SKM-1 (cell line): Measurements from ENCODE around the gene SPOCD1.

ENCODE experiments used
- DNase-seq: peaks from one replicate; lab custom pipeline; 2025; ENCODE audit not compliant: unreplicated experiment; lab: John Stamatoyannopoulos, UW

The SPOCD1 gene

DNA sequence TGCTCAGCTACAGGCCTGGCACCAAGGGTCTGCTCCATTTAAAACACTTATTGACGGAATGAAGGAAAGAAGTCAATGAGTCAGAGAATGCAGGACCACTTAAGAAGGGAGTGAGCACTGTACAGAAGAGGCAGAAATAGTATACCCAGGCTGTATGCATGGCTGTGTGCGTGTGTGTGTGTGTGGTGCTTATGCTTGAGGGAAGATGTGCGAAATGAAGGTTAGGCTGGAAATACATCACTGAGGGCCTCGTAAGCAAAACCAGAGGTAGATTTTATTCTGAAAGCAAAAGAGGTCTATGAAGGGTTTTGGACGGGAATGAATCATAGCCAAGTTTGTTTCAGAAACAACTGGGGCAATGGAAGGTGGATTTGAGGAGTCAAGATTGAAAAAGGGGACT is 42.0 kb downstream of the SPOCD1 start:
- no peak for DNase-seq

DNA sequence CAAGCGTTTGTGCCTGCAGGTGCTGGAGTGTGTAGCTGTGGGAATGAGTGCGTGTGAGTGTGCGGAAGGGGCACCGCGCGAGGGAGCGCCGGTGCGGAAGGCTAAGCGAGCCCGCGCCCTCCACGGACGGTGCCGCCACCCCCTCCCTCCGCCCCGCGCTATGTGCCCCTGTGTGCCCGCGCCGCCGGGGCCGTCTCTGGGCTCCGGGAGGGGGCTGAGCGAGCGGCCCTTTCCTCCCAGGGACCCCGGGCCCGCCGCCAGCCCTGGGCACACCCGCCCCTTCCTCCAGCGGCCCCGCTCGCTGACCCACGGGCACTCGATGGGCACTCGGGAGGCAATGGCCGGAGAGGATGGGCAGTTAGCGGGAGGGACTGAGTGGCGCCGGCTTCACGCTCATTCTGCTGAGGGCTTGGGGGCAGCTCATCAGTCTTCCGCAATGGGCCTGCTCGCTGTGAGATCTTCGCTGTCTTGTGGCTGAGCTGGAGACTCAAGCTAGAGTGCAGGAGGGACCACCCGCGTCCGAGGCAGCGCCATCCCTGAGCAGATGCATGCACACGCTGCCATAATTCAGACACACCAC is 43.1 kb downstream of the SPOCD1 start:
- no peak for DNase-seq

DNA sequence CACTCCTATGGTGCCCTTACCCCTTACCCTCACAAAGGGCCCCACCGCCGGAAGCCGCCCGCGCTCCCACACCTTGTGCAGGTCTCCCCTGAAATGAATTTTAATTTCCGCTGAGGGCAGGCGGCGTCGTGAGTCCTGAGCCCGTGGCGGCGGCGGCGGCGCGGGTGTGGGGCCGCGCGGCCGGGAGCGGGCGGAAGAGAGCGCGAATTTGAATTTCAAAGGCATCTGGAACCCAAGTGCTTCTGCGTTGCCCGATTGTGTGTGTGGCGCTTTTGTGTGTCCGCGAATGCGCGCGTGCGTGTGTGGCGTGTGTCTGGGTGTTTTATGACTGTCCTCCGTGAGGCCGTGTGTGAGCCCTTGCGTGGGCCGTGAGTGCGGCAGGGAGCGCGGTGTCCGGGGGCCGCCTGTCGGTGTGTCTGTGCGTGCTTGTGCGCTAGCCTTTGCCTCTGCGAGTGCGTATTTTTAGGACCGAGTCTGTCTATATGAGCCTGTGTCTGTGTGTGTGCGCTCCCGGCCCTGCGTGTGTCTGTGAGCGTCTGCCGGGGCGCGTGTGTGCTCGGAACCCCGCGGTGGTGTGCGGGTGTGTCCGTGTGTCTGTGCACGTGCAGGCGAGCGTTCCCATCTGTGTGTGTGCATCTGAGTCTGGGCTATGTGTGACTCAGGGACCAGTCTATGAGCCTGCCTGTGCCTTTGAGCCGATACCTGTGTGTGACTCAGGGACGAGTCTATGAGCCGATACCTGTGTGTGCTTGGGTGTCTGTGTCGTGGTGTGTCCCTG is 43.7 kb downstream of the SPOCD1 start:
- DNase-seq = no peak

DNA sequence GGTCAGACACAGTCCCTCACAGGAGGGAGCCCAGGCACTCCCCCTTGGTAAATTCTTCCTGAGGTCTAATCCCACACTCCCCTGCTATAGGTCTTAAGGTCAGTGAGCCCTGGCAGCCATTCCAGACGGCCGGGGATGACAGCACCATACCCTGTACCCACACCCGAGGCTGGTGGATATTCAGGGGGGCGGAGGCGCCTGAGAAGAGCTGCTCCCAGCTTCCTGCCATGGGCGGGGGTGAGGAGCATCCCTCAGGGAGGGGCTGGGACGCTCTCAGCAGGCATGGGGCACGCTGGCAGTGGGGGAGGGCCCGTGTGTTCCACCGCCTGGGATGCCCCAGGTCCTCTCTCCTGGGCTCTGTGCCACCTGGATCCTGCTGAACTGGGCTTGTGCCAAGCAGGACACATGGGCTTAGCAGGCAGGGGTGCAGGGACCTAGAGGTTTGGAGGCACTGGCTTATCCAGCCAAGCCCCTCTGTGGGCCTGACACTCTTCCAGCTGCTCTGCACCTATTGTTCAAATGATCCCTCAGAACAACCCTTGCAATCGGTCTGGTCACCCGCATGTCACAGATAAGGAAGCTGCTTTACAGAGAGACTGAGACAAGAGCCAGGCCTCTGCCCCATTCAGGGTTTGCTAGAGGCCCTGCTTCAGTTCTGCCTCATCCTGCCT is 46.0 kb downstream of the SPOCD1 start:
- DNase-seq = no peak

DNA sequence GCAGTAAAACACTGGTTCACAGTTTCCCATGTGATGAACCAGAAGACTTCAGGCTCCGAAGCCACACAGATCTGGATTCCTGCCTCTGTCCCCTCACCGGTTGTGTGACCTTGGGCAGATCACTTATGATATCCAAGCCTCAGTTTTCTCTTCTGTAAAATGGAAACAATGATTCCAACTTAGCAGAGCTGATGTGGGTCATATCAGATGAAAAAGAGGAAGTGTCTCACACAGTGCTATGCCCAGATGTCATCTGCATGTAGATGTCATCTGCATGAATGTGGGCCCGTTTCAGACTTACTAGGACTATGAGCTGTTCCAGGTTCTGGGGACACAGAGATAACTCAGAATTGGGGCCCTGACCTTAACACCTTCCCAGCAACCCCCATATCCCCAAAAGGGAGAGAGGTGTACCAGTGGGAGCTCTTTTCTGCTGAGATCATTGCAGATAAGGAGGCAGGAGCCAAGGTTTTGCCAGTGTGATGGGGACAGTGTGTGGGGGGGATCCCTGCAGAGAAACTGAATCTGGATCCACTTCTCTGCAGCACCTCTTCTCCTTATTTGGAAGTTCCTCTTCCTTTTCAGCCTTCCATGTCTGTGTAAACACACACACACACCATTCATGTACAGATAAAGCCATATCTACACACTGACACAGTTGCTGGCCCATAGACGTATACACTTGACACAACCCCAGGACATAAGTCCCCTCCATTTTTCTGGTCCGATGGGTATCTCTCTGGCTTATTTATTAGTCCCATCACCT is 46.7 kb downstream of the SPOCD1 start:
- no peak for DNase-seq

DNA sequence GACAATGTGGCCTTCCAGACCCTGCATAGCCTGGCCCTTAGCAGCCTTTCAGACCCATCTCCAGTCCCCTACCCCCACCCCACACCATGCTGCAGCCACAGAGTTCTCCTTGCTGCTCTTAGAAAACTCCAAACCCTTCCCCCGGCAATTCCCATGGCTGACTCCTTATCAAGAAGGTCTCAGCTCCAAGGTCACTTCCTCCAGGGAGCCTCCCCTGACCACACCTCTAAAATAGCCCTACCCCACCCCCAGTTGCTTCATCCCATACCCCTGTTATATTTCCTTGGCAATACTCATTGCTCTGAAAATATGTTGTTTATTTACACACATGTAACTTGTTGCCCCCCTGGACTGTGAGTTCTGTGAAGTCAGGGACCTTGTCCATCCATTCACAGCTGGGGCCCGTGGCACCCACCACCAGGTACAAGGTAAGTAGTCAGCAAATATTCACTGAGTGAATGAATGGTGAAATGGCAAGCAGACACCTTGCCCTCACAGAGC is 47.4 kb downstream of the SPOCD1 start:
- no peak for DNase-seq

DNA sequence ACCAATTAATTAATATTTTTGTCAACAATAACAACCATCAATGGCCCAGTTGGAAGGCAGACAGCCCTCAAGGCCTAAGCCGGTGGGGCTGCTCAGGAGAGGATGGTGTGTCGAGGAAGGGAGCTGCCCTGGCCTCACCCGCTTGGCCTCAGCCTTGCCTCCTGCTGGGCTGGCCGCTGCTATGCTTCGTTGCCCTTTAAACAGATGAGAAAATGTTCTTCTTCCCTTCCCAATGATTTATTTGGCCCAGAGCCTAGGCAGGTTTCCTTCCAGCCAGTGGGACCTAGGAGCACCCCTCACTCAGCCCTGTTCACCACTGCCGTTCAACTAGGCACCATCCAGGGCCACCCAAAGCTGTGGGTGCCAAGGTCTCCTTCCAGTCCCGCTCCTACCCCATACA is 48.6 kb downstream of the SPOCD1 start:
- DNase-seq = no peak

DNA sequence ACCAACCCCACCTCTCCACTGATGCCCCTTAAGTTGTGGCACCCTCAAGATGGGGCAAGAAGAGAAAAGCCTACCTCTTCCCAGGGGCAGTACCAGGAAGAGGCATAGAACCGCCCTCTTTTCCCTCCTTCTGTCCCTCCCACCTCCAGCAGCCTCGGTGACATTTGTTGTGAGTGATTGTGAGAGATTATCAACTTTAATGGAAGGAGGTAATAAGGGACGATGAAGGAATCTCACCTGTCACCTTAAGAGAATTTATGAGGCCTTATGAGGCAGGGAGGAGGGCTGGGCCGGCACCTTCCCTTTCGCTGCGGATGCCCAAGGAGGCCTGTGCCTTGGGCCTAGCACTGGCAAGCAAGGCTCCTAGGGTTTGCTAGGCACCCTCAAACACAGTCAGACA is 50.3 kb downstream of the SPOCD1 start:
- no peak for DNase-seq

DNA sequence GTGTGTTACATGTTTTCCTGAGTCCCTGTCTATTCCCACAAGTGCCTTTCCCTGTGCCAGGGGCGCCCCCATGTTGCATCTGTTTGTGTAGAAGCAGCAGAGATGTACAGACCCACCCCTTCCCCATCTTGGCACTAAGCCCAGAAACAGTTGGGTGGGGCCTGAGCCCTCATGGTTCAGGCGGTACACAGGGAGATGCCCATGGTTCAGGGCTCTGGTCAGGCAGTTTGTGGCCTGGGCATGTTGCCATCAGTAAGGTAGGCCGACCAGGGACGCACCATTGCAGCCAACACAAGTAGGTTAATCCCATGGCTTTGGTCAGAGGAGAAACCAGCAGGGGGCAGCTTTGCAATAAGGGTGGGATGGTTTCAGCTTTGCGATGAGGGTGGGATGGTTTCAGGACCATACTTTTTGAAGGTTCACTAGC is 50.8 kb downstream of the SPOCD1 start:
- DNase-seq = no peak

DNA sequence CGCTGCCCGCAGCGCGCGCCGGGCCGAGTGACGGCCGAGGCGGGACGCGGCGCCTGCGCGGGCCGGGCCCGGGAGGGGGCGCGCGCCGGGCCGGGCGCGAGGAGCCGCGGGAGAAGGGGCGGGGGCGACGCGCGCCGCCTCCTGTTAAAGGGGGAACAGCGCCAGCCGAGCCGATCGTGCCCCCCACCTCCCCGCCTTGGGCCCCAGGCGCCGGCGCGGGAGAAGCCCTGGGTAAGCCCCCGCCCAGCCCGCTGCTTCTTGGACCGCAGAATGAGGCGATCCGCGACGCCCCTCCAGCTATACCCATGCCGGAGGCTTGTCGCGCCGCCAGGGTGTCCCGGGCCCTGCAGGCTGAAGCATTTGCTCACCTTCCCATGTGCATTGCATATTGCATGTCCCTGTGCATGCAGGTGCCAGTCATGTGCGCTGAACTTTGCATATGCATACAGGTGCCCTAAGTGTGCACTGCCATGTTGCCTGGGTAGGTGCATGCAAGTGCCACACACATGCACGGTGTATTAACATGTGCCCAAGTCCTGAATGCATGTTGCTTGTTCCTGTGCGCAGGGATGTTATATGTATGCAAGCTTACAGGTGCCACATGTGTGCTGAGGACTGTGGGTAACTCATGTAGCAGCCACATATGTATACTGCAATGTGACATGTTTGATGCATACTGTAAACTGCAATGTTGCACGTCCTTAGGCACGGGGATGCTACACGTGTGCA is 51.3 kb downstream of the SPOCD1 start, which contains the start of gene ADGRB2:
Gene ADGRB2 (minus strand): TSS at position 29 of the 729 bp plus-strand sequence. CDS start 7,119 bp downstream, outside the sequence.
- no peak for DNase-seq

DNA sequence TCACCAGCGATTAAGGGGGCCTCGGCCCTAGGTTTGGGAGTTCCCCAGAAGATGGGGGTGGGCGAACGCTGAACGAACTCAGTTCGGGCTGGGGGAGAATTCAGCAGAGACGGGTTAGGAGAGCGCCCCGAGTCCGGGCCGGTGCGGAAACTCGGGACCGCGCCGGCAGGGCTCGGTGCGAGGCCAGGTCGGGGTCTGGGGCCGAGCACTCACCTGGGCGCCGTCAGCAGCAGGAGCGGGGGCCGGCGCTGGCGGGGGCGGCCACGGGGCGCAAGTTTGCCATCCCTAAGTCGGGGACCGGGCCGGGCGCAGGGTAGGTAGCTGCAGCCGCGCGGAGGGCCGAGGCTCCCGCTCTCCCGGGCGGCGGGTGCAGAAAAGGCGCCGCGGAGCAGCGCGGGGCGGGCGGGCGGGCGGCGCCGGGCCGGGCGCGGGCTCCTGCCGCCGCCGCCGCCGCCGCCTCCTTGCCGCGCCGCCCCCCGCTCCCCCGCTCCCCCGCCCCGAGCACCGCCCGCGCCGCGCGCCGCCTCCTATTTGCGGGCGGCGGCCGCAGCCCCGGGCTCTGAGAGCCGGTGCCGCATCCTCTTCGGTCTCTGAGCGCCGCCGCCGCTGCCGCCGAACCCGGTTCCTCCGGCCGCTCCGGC is 52.0 kb downstream of the SPOCD1 start:
- DNase-seq = no peak

DNA sequence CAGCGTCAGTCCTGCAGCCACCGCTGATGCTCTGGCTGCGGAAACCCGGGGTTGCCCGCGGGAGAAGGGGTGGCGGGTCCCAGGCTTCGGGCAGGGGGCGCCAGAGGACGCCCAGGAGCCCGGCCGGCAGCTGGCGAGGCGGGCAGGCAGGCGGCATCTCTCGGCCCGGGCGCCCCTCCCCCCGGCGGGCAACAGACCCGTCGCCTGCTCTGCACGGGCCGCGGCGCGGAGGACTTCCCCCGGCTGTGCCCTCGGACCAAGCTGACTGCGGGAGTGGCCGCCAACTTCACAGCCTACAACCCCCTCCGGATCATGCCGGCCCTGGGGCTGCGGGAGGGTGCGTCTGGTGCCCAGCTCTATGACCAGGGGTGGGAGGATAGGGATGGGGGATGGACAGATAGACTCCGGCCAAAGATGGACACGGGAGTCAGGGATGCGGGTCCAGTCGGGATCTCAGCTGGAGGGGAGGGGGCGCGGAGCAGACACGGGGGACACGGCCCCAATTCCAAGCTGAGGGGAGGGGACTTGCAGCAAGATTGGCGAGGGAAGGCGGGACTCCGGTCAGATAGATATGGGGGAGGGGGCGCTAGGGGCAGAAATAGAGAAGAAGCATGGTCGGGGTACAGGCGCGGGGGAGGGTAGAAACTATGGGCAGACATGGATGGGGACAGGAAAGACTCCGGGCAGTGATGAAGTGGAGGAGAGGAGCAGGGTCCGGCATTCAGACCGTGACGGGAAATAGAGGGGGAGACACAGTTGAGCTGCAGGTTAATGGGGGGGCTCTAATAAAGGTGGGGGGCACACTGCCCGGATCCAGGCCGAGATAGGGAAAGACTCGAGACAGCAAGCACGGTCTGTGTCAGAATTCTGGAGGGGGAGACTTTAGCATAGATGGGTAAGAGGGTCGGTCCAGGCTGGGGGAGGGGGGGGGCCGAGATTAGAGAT is 52.8 kb downstream of the SPOCD1 start:
- peak; percentile 26 for DNase-seq

DNA sequence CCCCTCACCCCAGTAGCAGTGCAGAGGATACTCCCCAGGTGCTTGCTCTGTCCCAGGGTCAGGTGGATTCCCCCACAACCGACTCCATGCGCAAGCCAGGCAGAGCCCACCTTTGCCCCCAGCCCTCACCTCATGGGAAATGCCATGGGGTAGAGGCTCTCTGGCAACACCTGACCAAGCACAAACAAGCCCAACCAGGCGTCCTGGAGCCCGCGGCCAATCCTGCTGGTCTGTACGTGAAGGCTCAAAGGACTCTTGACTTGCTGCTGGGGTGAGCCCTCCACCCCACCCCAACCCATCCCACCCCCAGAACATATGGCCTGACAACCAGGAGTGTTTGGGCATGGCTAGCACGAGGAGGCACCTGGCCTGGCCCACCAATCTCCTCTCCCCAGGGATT is 53.5 kb downstream of the SPOCD1 start:
- DNase-seq = no peak

DNA sequence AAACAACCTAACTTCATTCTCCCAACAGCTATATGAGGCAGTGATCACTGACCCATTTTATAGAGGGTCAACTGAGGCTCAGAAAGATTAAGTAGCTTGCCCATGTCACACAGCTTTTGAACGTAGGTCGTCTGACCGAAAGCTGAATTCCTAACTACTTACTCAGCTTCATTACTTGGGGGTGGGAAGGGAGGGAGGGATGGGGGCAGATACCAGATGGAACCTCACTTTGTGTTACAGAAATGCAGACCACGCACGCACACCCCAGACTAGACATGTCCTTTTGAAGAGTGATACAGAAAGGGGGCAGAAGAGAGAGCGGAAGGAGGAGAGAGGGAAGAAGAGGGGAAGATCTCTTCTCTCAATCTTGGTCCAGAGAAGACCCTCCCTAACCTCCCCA is 53.9 kb downstream of the SPOCD1 start:
- no peak for DNase-seq

DNA sequence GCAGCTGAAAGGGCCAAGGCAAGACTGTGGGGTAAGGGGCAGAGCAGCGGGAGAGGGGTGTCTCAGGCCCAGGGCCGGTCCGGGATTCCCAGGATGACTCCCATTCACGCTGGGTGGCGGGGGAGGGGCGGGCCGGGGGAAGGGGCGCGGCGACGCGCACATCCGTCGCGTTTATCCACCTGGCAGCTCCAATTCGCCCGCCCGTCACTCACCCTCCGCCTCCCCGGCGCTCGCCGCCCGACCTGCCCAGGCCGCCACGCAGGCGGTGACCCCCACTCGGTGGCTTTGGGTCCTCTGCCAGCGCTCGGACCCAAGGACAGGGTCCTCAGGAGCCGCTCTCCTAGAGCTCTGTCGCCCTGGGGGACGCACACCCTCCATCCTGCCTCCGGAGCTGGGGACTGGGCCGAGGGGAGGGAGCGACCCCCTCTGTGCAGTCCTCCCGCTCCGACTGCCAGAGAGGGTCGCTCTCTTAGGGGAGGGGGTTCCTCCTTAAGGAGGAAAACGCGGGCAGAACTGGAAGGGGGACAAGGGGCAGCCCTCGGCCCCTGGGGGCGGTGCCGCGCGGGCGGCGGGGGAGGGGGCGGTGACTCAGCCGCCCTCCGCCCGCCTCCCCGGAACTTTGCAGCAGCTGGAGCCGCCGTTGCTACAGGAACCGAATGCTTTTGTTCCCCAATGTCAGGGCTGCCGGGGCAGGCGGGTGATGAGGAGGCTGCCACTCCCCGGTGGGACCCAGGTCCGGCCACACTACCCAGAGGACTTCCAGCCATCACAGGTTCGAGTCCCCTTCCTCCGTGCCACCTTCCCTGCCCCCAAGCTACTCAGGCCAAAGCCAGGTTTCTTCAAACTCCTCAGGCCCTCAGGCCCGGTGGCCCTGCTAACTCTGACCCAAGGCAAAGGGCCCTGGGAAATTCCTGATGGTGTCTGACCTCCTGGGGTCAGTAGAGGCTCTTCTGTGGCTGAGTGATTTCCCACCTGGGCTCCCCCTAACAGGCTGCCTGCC is 55.1 kb downstream of the SPOCD1 start:
- DNase-seq = peak; percentile 16

DNA sequence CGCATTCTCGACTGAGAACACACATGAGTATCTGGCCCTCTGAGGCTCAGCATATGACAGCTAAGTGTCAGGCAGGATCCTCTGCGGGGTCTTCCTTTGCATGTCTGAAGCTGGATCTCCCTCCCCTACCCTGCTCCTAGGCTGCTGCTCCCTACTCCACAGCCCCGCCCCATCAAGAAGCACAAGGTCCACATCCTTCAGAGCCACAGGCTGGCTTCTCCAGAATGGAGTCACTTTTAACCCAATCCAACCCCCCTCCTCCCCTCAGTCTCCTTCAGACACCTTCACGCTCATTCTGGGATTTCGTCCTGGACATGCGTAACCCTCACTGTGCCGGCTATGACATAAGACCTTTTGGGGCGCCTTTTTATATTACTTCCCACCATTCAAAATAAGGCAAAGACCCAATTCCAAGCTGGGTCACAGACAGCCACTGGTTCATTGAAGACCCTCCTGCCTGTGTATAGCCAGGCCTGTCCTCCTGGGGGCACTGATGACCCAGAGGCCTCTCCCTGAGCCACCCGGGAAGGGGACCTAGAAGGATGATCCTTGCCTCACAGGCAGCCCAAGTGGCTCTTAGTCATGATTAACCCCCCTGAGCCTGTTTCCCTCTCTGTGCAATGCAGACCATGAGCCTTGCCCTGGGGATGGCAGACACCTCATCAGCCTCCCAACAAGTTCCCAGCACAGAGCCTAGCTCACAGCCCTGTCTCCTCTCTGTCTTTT is 56.4 kb downstream of the SPOCD1 start:
- DNase-seq = no peak

DNA sequence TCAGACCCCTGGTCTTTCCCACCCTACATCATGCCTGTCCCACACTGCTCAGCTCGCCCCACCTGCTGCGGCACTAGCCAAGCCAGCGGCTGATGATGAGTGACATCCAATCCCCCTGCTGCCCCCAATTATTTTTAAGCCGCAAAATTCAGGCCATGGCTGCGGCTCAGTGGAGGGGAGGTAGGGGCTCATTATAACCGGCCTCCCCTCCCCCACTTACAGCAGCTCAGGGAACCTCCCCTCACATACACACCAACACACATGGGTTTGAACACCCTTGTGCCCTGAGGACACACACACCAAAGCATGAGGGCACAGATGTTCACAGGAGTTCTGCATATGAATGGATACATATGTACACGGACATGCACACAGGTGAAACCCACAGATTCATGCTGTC is 57.0 kb downstream of the SPOCD1 start:
- DNase-seq = no peak
